HL-60/S4 treated with phorbol 12-myristate 13-acetate at 8.2 ng/mL for 4 days and 3 days (cell line): ENCODE measurements around the gene CELA2A.
"Not testable (repeated sequence)": the region's sequence is repeated elsewhere in the genome, so short reads cannot be mapped to it uniquely, and the experiment has no call there.

Source experiments
- in situ Hi-C: fragments of 300-500 bp; cut with MboI; formaldehyde crosslinking; loops from 2 replicates; pipeline ENCODE4 v1.15.0; 2022; ENCODE audit warnings: low sequenced_read_pairs

Gene CELA2A

DNA sequence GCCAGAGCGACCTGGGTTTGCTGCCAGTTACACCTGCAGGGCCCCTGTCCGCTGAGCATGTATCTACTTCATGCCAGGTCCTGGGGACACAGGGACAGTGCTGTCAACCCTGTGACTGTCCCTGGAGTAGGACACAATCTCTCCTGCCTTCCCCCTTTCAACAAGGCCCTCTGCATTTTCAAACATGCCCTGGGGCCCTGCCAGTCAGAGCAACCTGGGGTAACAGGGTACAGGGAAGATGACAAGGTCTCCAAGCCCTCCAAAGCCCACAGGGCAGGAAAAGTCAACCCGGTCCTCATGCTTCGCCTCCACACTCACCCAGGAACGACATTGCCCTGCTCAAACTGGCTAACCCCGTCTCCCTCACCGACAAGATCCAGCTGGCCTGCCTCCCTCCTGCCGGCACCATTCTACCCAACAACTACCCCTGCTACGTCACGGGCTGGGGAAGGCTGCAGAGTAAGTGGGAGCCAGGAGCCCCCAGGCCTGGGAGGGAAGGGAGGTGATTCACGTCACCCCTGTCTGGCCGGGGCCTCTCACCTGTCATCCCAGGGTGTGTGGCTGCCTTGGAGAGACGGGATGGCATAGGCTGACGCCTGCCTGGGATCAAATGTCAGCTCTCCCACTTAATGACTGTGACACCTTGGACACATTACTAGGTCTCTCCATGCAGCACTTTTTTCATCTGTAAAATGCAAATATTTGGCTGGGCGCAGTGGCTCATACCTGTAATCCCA lies 6.7 kb downstream of the CELA2A start:
- in situ Hi-C loops: not testable (repeated sequence)

DNA sequence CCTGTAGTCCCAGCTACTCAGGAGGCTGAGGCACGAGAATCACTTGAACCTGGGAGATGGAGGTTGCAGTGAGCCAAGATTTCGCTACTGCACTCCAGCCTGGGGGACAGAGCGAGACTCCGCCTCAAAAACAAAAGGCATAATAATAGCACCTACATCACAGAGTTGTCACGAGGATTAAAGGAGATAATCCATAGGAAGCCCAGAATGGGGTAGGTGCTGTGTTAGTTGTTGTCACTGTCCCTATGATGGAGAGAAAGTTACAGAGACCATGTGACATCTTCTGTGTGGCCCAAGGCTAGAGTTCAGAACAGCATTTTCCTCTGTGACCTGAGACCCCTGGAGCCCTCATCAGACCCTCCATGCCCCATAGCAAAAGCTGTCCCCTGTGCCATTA lies 7.4 kb downstream of the CELA2A start:
- in situ Hi-C loops: not testable (repeated sequence)

DNA sequence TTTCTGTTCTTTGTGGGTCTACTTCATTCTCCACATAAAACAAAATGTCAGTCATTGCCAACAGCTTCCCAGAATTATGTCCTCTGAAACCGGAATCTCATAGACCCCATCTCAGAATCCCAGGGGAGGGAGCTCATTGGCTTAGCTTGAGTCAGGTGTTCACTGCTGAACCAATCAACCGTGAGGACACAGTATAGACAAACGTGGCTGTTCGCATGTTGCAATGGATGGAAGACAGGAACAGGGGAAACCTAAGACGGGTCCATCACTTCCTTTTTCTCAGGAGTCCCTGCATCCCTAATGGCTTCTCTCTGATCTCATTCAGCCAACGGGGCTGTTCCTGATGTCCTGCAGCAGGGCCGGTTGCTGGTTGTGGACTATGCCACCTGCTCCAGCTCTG lies 9.1 kb downstream of the CELA2A start:
- in situ Hi-C loops: no loop called here

DNA sequence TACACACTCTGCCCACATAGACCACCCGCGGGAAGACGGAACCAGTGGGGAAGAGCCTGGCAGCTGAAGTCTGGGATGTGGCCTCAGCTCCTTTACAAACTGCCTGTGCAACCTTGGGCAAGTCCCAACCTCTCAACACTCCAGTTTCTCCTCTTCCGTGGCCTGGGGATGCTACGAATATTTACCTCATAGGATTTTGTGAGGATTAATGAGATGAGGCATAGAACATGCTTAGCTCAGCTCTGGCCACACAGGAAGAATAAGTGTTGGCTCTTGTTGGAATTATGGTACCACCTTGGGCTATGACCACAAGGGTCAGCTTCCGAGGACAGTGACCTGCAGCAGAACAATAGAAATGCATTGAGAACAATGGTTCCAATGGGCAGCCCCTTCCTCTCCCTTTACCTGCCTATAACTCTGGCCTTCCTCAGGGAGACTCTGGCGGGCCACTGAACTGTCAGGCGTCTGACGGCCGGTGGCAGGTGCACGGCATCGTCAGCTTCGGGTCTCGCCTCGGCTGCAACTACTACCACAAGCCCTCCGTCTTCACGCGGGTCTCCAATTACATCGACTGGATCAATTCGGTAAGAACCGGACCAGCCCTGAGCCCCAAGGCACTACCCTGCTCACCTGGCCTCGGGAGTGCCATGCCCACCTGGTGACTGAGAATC lies 10.6 kb downstream of the CELA2A start:
- in situ Hi-C loops: not testable (repeated sequence)

DNA sequence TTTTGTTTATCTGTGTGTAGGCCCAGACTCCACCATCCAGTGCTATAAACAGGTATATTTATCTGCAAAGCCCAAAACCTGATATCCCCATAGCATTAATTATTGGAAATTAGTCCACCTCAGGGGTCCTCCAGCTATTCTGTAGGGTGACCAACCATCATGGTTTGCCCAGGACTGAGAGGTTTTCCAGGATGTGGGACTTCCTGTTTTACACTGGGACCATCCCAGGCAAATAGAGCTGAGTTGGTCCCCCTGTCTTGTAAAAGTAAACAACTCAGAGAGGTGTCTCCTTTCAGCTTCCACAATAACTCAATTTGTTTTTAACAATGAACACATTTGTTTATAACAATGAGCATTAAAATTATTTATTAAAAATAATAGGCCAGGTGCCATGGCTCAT lies 11.6 kb downstream of the CELA2A start:
- in situ Hi-C loops: no loop called here

DNA sequence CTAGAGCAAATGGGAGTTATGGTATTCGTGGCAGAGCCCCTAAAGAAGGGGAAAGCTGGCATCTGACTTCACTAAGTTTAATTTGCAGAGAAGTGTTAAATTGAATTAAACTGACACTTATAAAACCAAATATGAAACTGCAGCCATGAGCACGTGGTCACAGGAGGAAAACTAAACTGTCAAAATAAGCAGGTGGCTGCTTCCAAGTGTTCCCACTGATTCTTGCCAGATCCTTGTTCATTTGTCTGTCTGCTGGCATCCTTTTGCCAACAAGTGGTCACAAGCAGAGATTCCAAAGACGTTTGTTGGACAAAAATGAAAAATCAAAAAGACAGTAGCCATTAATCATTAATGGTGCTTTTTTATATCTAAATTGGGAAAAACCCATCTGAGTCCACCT lies 12.8 kb downstream of the CELA2A start:
- in situ Hi-C loops: no loop called here

DNA sequence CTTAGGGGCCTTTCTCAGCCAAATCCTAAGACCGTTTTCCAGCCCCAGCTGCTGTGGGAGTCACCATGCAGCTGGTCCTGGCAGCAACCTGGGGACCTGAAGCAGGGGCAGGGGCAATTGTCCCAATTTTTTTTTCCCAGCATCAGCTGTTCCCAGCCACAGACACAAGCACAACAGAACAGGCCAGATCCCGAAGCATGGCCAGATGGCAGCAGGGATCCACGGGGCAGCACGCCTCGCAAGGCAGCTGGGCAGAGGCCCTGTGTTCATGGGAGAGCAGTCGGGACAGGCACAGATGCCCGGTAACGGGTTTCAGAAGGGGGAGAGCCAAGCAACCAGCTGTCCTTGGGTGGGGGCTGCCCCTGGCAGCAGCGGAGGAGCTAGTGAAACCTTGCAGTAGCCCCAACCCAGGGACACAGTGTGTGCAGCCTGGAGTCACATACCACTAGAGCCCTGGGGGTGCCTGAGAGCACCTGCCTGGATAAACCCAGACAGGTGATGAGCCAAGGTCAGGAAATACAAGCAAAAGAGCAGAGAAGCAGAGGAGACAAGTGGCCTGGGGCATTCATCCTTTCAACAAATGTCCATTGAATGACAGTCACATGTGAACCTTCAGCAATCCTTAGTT lies 13.4 kb downstream of the CELA2A start:
- in situ Hi-C loops: not testable (repeated sequence)

DNA sequence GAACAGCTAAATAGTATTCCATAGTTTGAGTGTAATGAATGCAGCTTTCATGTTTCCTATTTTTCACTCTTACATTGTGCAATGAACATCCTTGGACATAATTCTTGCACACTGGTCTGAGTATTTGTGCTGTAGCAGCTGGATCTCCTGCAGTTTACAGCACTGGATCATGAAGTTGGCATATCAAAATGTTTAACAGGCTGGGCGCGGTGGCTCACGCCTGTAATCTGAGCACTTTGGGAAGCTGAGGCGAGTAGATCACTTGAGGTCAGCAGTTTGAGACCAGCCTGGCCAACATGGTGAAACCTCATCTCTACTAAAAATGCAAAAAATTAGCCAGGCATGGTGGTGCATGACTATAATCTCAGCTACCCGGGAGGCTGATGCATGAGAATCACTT lies 14.5 kb downstream of the CELA2A start:
- in situ Hi-C loops: not testable (repeated sequence)

DNA sequence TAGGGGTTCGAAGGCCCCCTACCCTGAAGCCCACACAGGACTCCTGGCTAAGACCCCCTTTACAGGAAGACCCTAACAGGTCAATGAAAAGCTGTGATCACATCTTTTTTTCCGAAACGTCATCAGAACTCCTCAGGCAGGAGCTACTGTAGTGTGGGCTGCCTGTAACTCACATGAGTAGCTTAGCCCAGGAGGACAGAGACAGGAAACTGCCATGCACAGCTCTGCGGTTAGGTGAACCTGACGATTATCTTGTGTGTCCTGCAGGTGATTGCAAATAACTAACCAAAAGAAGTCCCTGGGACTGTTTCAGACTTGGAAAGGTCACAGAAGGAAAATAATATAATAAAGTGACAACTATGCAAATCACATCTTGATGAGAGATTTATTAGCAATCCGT lies 15.2 kb downstream of the CELA2A start:
- in situ Hi-C loops: not testable (repeated sequence)

DNA sequence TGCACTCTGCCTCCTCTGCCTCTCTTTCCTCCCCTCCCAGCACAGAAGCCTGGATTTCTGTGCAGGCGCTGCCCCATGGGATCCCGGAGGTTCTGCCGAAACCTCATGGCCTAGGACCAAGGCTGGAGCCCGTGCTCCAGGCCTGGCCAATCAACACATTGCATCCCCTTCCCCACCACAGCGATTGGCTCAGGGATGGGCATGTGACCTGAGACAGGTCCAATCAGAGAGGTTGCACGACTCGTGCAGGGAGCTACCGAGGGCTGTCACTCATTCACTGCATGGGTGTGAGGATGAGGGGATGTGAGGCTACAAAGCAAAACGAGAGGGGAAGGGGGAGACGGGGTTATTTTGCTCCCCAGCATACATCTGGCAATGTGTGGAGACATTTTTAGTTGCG lies 16.1 kb downstream of the CELA2A start:
- in situ Hi-C loops: no loop called here

DNA sequence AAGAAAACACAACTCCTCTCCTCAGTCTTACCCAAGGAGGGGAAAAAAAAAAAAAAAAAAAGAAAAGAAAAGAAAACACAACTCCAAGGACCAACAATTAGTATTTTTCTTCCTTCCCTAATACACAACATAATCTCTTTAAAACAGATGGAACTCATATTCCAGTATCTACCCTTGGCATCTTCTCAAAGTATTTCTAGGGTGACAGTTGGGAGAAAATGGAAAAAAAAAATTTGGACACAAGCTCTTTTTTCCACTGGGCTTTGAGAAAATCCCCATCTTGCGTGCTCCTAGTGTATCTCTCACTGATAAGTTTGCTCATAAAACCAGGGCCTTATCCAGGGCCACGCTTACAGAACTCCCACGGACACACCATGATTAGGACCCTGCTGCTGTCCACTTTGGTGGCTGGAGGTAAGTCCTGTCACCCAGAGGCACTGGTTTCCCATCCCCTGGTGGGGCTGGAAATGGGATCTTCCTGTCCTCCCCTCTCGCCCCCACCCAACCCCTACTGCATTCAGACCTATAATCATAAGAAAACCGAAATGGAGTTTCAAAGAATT lies 19.3 kb downstream of the CELA2A start, which contains the start of gene CELA2B:
Gene CELA2B (plus strand): TSS at position 353 of the 563 bp plus-strand sequence. CDS start 22 bp downstream, at position 375.
- in situ Hi-C loops: no loop called here

DNA sequence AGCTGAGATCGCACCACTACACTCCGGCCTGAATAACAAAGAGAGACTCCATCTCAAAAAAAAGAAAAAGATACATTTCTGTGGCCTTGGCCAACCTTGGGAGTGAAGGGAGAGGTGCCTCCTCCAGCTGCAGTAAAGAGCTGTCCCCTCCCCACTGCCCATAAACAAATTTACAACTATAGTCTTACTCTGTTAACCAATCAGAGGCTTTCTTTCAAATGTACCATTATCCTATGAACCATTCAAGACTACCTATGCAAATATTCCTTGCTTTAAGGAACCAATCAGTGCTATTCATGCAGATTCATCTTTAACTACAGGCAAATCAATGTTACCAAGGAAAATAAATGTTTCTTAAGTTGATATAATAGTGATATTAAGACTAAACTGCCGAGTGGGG lies 20.4 kb downstream of the CELA2A start:
- in situ Hi-C loops: no loop called here

DNA sequence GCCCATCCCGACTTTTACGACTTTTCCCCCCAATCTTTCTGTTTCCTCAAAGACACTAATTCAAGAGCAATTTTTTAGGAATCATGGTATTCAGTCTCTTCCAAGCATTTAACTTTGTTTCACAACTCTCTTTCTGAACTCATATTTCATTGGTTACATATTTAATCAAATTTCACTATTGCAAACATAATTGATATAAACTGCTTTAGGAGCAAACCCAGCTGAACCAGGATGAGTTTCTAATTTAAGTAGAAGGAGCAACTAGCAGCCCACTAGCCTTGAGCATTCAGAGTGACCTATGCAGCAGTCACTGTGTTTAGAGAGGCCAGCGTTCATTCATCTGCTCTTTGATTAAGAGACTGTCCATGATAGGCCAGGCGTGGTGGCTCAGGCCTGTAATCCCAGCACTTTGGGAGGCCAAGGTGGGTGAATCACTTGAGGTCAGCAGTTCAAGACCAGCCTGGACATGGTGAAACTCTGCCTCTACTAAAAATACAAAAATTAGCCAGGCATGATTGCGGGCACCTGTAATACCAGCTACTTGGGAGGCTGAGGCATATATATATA lies 21.2 kb downstream of the CELA2A start:
- in situ Hi-C loops: no loop called here

DNA sequence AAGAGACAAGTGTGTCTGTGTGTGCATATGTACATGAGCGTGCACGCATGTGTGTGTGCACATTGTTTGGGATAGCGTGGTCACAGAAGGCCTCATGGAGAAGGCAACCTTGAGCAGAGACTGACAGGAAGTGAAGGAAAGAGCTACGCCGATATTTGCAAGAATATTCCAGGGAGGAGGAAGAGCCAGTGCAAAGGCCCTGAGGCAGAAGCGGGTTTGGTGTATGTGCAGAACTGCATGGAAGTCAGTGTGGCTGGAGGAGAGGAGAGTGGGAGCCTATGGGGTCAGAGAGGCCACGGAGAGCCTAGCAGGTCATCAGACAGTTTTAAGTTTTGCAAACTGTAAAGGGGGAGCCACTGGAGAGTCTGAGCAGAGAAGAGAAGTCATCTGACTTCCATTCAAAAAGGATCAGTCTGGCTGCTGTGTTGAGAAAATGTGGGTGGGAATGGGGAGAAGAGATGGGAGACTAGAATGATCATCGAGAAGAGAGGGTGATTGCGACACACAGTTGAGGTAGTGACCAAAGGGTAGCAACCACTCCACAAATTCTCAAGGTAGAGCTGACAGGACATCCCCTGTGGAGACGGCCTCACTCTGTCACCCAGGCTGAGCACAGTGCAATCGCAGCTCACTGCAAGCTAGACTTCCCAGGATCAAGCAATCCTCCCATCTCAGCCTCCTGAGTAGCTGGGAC lies 23.3 kb downstream of the CELA2A start:
- in situ Hi-C loops: no loop called here

DNA sequence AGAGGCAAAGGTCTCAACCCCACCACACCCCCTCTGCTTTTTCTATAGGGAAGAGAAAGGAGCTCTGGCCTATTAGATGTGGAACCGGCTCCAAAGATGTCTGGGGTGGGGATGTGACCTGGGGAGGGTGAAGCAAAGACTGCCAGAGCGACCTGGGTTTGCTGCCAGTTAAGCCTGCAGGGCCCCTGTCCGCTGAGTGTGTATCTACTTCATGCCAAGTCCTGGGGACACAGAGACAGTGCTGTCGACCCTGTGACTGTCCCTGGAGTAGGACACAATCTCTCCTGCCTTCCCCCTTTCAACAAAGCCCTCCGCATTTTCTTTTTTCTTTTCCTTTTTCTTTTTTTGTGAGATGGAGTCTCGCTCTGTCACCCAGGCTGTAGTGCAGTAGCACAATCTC lies 25.9 kb downstream of the CELA2A start:
- in situ Hi-C loops: not testable (repeated sequence)

DNA sequence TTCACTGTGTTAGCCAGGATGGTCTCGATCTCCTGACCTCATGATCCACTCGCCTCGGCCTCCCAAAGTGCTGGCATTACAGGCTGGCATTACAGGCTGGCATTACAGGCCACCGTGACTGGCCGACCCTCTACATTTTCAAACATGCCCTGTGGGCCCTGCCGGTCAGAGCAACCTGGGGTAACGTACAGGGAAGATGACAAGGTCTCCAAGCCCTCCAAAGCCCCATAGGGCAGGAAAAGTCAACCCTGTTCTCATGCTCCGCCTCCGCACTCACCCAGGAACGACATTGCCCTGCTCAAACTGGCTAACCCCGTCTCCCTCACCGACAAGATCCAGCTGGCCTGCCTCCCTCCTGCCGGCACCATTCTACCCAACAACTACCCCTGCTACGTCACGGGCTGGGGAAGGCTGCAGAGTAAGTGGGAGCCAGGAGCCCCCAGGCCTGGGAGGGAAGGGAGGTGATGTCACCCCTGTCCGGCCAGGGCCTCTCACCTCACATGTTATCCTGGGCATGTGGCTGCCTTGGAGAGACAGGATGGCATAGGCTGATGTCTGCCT lies 26.5 kb downstream of the CELA2A start:
- in situ Hi-C loops: not testable (repeated sequence)

DNA sequence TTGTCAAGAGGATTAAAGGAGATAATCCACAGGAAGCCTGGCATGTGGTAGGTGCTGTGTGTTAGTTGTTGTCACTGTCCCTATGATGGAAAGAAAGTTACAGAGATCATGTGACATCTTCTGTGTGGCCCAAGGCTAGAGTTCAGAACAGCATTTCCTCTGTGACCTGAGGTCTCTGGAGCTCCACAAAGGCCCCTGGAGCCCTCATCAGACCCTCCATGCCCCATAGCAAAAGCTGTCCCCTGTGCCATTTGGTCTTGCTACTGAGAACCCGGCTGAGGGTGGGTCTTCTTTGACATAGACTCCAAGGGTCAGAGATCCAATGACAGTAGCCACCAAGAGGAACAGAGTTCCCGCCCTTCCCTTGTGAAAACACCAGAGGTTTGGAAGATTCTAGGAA lies 27.4 kb downstream of the CELA2A start:
- in situ Hi-C loops: no loop called here

DNA sequence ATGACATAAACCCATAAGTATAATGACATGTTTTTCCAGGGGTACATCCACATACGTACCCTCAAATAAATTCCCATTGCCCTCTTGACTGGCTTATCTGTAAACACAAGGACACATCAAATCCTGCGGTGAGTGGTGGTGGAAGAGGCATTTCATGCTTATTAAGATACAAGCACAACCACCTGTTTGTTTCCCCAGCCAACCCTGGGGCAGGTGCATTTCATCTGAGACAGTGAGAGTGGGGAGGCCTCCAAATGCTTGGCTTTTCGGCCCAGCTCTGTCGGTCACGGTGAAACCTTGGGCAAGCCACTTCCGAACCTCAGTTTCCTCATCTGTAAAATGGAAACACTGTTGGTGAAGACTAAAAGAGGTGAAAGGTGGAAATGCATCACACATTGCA lies 27.9 kb downstream of the CELA2A start:
- in situ Hi-C loops: not testable (repeated sequence)

DNA sequence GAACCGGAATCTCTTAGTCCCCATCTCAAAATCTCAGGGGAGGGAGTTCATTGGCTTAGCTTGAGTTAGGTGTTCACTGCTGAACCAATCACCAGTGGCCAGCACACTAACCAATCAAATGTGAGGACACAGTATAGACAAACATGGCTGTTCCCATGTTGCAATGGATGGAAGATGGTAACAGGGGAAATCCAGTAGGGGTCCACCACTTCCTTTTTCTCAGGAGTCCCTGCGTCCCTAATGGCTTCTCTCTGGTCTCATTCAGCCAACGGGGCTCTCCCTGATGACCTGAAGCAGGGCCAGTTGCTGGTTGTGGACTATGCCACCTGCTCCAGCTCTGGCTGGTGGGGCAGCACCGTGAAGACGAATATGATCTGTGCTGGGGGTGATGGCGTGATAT lies 29.1 kb downstream of the CELA2A start:
- in situ Hi-C loops: no loop called here

DNA sequence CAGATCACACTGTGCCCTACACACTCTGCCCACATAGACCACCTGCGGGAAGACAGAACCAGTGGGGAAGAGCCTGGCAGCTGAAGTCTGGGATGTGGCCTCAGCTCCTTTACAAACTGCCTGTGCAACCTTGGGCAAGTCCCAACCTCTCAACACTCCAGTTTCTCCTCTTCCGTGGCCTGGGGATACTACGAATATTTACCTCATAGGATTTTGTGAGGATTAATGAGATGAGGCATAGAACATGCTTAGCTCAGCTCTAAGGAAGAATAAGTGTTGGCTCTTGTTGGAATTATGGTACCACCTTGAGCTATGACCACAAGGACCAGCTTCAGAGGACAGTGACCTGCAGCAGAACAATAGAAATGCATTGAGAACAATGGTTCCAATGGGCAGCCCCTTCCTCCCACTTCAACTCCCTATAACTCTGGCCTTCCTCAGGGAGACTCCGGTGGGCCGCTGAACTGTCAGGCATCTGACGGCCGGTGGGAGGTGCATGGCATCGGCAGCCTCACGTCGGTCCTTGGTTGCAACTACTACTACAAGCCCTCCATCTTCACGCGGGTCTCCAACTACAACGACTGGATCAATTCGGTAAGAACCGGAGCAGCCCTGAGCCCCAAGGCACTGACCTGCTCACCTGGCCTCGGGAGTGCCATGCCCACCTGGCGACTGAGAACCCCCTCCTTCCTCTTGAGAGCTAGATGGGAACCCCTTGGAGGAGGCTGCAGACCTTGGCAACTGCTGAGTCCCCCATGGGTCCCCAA lies 30.5 kb downstream of the CELA2A start:
- in situ Hi-C loops: not testable (repeated sequence)
